Activated CD8-positive, alpha-beta memory T cell treated with anti-CD3 and anti-CD28 coated beads for 4 hours (primary cell): ENCODE measurements around the gene PMM2.
"Not testable (repeated sequence)": the region's sequence is repeated elsewhere in the genome, so short reads cannot be mapped to it uniquely, and the experiment has no call there.

ENCODE experiments used
- DNase-seq, 2 donors: peaks; one replicate each; pipeline ENCODE4 v3.0.0-alpha.2; 2020; ENCODE audit warnings: low read depth in 2 of 2

The PMM2 gene

GRCh38 chr16:8818504-8819270 is 21.0 kb downstream of the PMM2 start:
- DNase-seq, result no peak

DNA sequence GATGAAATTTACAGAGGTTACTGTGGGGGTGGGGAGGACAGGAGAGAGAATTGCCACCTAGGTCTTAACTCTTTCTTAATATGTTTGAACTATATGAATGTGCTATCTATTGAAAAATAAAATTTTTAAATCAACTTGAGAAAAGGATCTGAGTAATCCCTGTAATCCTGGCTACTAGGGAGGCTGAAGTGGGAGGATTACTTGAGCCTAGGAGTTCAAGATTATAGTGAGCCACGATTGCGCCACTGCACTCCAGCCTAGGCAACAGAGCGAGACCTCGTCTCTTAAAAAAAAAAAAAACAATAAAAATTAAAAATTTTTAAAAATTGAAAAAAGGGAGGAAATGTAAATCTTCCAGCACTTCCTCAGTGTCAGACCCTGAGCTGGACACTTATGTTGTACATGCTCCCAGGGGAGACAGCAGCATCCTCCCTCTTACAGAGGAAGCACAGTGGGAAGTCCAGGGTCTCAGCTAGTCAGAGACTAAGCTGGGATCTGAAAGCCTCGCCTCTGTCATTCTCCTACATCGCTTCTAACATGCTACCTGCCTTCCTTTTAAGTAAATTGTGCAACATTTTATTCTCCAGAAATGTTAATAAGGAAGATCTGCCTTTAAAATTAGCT is 21.9 kb downstream of the PMM2 start:
- no peak for DNase-seq

DNA sequence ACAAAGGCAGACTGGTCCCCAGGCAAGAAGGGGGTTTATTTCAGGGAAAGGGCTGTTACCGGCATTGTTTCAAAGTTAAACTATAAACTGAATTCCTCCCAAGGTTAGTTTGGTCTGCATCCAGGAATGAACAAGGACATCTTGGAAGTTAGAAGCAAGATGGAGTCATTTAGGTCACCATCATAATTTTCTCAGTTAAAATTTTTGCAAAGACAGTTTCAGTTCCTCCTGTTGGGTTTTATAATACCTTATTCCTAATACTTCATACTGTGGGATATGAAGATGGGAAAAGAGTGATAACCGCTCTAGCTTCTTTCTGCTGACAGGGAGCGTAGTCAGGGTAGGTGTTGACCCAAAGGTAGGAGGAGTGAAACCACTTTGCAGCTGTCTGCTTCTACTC is 24.8 kb downstream of the PMM2 start:
- no peak for DNase-seq

- DNase-seq, result no peak
Measured at GRCh38 chr16:8826278-8826879, 28.7 kb downstream of the PMM2 start.

GRCh38 chr16:8828541-8829165 is 31.0 kb downstream of the PMM2 start:
- DNase-seq, result no peak

DNA sequence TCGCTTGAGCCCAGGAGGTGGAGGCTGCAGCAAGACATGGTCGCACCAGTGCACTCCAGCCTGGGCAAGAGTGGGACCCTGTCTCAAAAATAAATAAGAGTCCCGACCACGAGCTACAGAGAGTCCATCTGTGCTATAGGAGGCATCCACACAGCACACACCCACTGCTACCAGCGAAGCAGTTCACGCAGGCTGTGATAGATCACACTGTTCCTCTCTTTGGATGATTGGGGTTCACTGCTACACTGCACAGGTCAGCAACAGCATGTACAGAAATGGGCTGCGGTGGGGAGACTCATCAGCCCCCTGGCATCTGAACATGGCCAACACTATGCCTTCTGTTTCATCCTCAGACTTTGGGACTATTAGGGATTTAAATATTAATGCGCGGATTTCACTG is 33.8 kb downstream of the PMM2 start:
- no peak for DNase-seq

DNA sequence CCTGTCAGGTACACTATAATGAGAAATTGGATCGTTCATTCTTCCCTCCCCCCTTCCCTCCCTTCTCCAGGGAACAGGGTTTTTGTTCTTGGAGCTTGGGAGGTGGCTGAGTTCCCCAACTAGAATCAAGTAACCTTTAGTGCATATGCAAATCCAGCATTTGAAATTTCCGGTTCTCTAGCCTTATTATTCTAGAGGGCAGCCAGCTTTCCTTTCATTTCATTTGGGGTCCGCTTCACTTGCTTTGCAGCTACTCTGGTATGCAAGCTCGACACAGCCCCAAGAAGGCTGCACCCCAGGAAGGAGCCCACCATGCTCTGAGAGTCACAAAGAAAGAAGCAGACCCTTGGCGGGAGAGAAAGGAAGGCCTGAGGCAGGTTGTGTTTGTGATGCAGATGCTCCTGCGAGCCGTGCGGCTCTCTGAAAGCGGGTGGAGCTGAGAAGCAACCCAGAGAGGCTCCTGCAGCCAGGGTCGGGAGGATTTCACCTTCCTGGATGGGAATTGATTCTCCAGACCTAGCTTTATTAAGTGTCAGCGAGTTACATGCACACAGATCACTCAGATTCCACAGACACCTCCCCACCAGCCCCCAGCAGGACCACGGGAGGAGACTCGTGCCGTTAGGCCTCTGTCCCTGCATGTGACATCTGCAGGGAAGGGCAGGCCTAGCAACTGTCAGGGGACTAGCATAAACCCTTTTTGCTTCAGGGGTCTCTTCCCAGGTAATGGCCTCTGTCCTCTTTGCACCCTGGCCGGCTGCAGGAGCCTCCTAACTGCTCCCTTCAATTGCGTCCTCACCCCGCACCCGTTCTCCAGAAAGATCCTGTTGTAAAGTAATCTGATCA is 34.5 kb downstream of the PMM2 start:
- DNase-seq, result no peak

GRCh38 chr16:8832717-8833105 is 35.1 kb downstream of the PMM2 start:
- no peak for DNase-seq

- DNase-seq, result not testable (repeated sequence)
Measured at GRCh38 chr16:8836797-8837196, 39.2 kb downstream of the PMM2 start.

DNA sequence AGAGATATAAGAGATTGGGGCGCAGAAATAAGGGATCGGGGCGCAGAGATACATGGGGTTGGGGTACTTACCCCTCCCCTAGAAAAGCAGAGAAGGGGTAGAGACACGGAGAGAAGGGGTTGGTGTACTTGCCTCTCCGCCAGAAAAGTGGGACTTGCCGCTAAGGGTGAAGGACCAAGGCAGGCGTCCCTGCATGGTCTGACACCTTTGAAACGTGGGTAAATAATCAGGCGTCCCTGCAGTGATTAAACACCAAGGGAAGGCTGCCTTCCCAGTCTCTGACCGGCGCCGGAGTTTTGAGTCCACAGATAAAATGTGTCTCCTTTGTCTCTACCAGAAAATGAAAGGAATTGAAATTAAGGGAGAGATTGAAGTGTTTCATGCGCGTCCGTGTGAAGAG is 40.0 kb downstream of the PMM2 start:
- not testable (repeated sequence) for DNase-seq

- not testable (repeated sequence) for DNase-seq
Measured at GRCh38 chr16:8842016-8842415, 44.4 kb downstream of the PMM2 start.

DNA sequence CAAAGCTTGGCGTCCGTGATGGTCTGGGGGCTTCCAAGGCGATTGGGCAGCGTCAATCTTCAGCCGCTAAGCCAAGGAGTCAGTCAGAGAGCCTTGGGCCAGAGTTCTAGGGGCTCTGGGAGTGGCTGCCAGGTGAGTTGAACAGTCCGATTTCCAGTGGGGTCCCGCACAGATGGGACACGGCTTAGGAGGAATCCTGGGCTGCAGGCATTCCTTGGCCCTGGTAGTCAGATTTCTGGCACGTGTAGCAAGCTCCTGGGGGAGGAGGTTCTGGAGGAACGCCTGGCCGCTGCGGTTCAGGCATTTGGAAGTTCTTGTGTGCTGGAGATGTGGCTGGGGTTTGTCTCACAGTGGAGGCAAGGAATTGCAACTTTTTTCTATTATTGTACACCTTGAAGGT is 45.7 kb downstream of the PMM2 start:
- DNase-seq, result not testable (repeated sequence)

GRCh38 chr16:8845699-8846298 is 48.2 kb downstream of the PMM2 start:
- DNase-seq, result no peak

- no peak for DNase-seq
Measured at GRCh38 chr16:8846401-8846932, 48.8 kb downstream of the PMM2 start.

- no peak for DNase-seq
Measured at GRCh38 chr16:8847145-8847544, 49.5 kb downstream of the PMM2 start.

DNA sequence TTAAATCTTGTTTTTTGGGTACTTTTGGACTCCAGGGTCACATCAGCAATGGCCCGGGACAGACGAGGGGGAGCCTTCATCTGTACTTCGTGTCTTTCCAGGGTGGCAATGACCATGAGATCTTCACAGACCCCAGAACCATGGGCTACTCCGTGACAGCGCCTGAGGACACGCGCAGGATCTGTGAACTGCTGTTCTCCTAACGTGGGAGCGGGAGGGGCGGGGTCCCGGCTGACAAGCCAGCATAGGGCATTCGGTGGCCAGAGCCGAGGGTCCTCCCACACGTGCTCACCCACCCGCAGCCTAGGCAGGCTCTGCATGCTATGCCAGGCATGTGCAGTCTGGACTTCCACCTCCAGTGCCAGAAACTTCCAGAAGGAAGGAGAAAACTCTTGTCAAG is 50.0 kb downstream of the PMM2 start:
- no peak for DNase-seq

GRCh38 chr16:8848231-8848938 is 50.7 kb downstream of the PMM2 start:
- DNase-seq, result no peak

DNA sequence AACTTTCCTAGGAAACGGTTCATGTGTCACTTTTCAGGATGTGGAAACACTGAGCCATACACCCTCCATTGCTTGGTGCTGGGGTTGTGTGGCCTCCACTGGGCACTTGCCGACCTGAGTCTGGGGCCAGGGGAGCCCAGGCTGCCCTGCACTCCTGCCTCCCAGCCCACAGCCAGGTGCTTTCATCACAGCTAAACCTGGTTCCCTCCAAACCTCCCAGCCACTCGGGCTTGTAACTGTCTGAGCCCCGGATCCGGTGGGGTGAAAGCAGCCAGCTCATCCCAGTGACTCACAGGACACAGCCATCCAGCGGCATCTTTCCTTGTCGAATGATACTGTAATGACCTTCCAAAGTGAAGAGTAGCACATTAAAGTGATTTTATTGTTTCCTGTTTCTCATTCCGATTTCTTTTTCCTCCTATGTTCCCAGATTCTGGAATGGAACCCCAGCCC is 51.3 kb downstream of the PMM2 start:
- DNase-seq, result no peak

GRCh38 chr16:8849411-8850011 is 51.9 kb downstream of the PMM2 start:
- no peak for DNase-seq
